HepG2 (cell line): Measurements from ENCODE around the gene PKP1. TPM values are rescaled to one million over a fixed set of nuclear protein-coding genes. Genes with fewer than 3 reads are reported as not detected.

Experiments used
- ATAC-seq: fragments of 200-7000 bp; cut with Tn5 transposase; 3 replicates; pipeline ENCODE4 v1.9.1; 2020; ENCODE audit warnings: mild to moderate bottlenecking, moderate library complexity
- BruUV-seq: library from RNA; stranded (reverse); fragments of 400-500 nt; replicated peaks from 2 replicates; lab custom pipeline; 2021; lab: Mats Ljungman, UMichigan
- CTCF ChIA-PET: fragments of 300-600 bp; formaldehyde crosslinking; extraction: SDS; loops from one replicate; lab custom pipeline; 2021; ENCODE audit warnings: low total read pairs, inconsistent platforms, low intra/inter-chr PET ratio; lab: Yijun Ruan, JAX
- POLR2A ChIA-PET: fragments of 350-600 bp; sonication (Branson Sonifier 250); formaldehyde crosslinking; loops from one replicate; lab custom pipeline; 2020; ENCODE audit warnings: antibody characterized with exemption, inconsistent platforms; lab: Yijun Ruan, JAX
- DNase-seq: peaks from one replicate; pipeline ENCODE4 v3.0.0-alpha.2; 2015; ENCODE audit warnings: low spot score
- FAIRE-seq: peaks from 3 replicates; lab custom pipeline; 2011; peaks lifted over from hg19 to GRCh38; lab: Jason Lieb, UNC
- H2AFZ ChIP-seq: one replicate; pipeline ENCODE4 v1.6.1; 2011; ENCODE audit warnings: low read length, inconsistent platforms
- H3K27ac ChIP-seq: fragments of 300-600 bp; 3 replicates; pipeline ENCODE4 v1.8.0; 2011; ENCODE audit warnings: mixed run types, mild to moderate bottlenecking, mixed read lengths, low read length, inconsistent platforms; ENCODE audit not compliant: insufficient read depth; ENCODE audit errors: extremely low read length
- H3K27me3 ChIP-seq, 2 experiments: fragments of 200-600 bp in 1 of 2; 2 replicates in 1 of 2; 3 replicates in 1 of 2; pipeline versions ENCODE4 v1.6.0 to v1.8.0; 2011; ENCODE audit warnings: low read length in 2 of 2, mild to moderate bottlenecking in 2 of 2, moderate library complexity in 2 of 2, inconsistent platforms in 1 of 2; ENCODE audit not compliant: insufficient read depth in 2 of 2, control insufficient read depth in 1 of 2
- H3K36me3 ChIP-seq, 2 experiments: fragments of 200-600 bp in 1 of 2; replicated peaks in 1 of 2; 2 replicates in 1 of 2; 3 replicates in 1 of 2; pipeline versions ENCODE4 v1.5.1 to v1.8.0; 2011; ENCODE audit warnings: low read length in 2 of 2, inconsistent platforms in 1 of 2; ENCODE audit not compliant: insufficient read depth in 2 of 2, control insufficient read depth in 1 of 2
- H3K4me1 ChIP-seq: 2 replicates; pipeline ENCODE4 v1.5.1; 2012; ENCODE audit warnings: low read length, inconsistent platforms; ENCODE audit not compliant: insufficient read depth
- H3K4me2 ChIP-seq: 2 replicates; pipeline ENCODE4 v1.6.0; 2011; ENCODE audit warnings: low read depth, low read length, inconsistent platforms
- H3K4me3 ChIP-seq, 3 experiments: fragments of 200-600 bp in 1 of 3; sonication (generic), shearing (Covaris generic) in 1 of 3; replicated peaks in 1 of 3; 2 replicates each; pipeline ENCODE4 v1.5.1; 2011 to 2016; ENCODE audit warnings: low read length in 3 of 3, inconsistent platforms in 2 of 3, low read depth in 2 of 3, mild to moderate bottlenecking in 2 of 3, control low read depth in 1 of 3, mixed read lengths in 1 of 3; ENCODE audit not compliant: insufficient read depth in 1 of 3
- H3K79me2 ChIP-seq: one replicate; pipeline ENCODE4 v1.6.1; 2011; ENCODE audit warnings: low read length, inconsistent platforms; ENCODE audit not compliant: insufficient read depth
- H3K9ac ChIP-seq: 2 replicates; pipeline ENCODE4 v1.6.0; 2011; ENCODE audit warnings: mild to moderate bottlenecking, low read depth, low read length, inconsistent platforms; ENCODE audit not compliant: insufficient read depth
- H3K9me3 ChIP-seq: 2 replicates; pipeline ENCODE4 v1.5.1; 2012; ENCODE audit warnings: mild to moderate bottlenecking, low read length
- H4K20me1 ChIP-seq: 2 replicates; pipeline ENCODE4 v1.6.0; 2011; ENCODE audit warnings: inconsistent platforms, mild to moderate bottlenecking, low read length, moderate library complexity; ENCODE audit not compliant: insufficient read depth
- AGO1 ChIP-seq: fragments of 200-400 bp; formaldehyde crosslinking; IDR thresholded peaks from 2 replicates; pipeline ENCODE4 v1.6.1; 2017; ENCODE audit warnings: mild to moderate bottlenecking, low read depth, low read length, moderate library complexity; ENCODE audit not compliant: poor library complexity, severe bottlenecking
- ARID5B ChIP-seq: IDR thresholded peaks from 2 replicates; pipeline ENCODE4 v1.4.0; 2020; ENCODE audit warnings: mild to moderate bottlenecking, missing genetic modification reagents
- ARNTL ChIP-seq: sonication (generic); formaldehyde crosslinking; IDR thresholded peaks from 2 replicates; pipeline ENCODE4 v1.4.0; 2020; ENCODE audit warnings: mild to moderate bottlenecking, missing genetic modification reagents
- DPF2 ChIP-seq: sonication (generic); formaldehyde crosslinking; IDR thresholded peaks from 2 replicates; pipeline ENCODE4 v1.4.0; 2020; ENCODE audit warnings: mild to moderate bottlenecking, low read depth, missing genetic modification reagents, borderline replicate concordance
- HMGXB4 ChIP-seq, 2 experiments: sonication (generic) in 1 of 2; formaldehyde crosslinking in 1 of 2; IDR thresholded peaks; 2 replicates each; pipeline versions ENCODE4 v1.4.0 to v1.6.1; 2018 to 2020; ENCODE audit warnings: missing genetic modification reagents in 2 of 2, borderline replicate concordance in 1 of 2, low read depth in 1 of 2, mild to moderate bottlenecking in 1 of 2, missing biosample characterization in 1 of 2
- HNRNPH1 ChIP-seq: fragments of 200-400 bp; formaldehyde crosslinking; optimal IDR thresholded peaks from 2 replicates; pipeline ENCODE3; 2017; ENCODE audit warnings: mild to moderate bottlenecking, low read depth, low read length
- MAX ChIP-seq: IDR thresholded peaks from 2 replicates; pipeline ENCODE4 v1.6.1; 2012; ENCODE audit warnings: inconsistent platforms
- MZF1 ChIP-seq: sonication (generic); formaldehyde crosslinking; IDR thresholded peaks from 2 replicates; pipeline ENCODE4 v1.8.1; 2023; ENCODE audit warnings: mild to moderate bottlenecking, missing genetic modification reagents, borderline replicate concordance
- SP5 ChIP-seq: IDR thresholded peaks from 2 replicates; pipeline ENCODE4 v1.6.1; 2016; ENCODE audit warnings: low read depth, borderline replicate concordance
- STAG1 ChIP-seq: sonication (generic); formaldehyde crosslinking; IDR thresholded peaks from 2 replicates; pipeline ENCODE4 v1.4.0; 2020; ENCODE audit warnings: missing genetic modification reagents
- TARDBP ChIP-seq: sonication (generic); formaldehyde crosslinking; IDR thresholded peaks from 2 replicates; pipeline ENCODE4 v1.8.0; 2022; ENCODE audit warnings: mild to moderate bottlenecking, missing genetic modification reagents
- ZNF12 ChIP-seq: sonication (generic); formaldehyde crosslinking; IDR thresholded peaks from 2 replicates; pipeline ENCODE4 v1.5.0; 2020; ENCODE audit warnings: missing genetic modification reagents
- ZNF160 ChIP-seq: sonication (generic); formaldehyde crosslinking; IDR thresholded peaks from 2 replicates; pipeline ENCODE4 v1.8.0; 2022; ENCODE audit warnings: mild to moderate bottlenecking, inconsistent platforms, missing genetic modification reagents
- ZNF3 ChIP-seq: IDR thresholded peaks from 2 replicates; pipeline ENCODE4 v1.7.0; 2017; ENCODE audit warnings: inconsistent platforms
- ZNF460 ChIP-seq: sonication (generic); formaldehyde crosslinking; IDR thresholded peaks from 2 replicates; pipeline ENCODE4 v1.5.1; 2020; ENCODE audit warnings: missing genetic modification reagents, mild to moderate bottlenecking, borderline replicate concordance
- ZNF562 ChIP-seq: sonication (generic); formaldehyde crosslinking; IDR thresholded peaks from 2 replicates; pipeline ENCODE4 v1.8.0; 2022; ENCODE audit warnings: missing genetic modification reagents, borderline replicate concordance
- WGBS: methylation state at CpG from one replicate; pipeline ENCODE4 v1.1.6; 2017; ENCODE audit warnings: low lambda C conversion rate; 5-methylcytosine and 5-hydroxymethylcytosine counted together
- in situ Hi-C: cut with HindIII; loops from 2 replicates; pipeline ENCODE4 v1.10.0; 2017; ENCODE audit warnings: low pct_unique_long_range_greater_than_20kb; ENCODE audit not compliant: extremely low pct_ligation_motif_present
- intact Hi-C: fragments of 100-400 bp; cut with micrococcal nuclease; formaldehyde crosslinking; loops from one replicate; pipeline ENCODE4 v1.10.0; 2022; ENCODE audit not compliant: unreplicated experiment
- polyA plus RNA-seq, 8 experiments: library from polyadenylated mRNA; depleted of rRNA in 3 of 8; stranded (reverse) in 7 of 8; unstranded in 1 of 8; fragments of >200 nt; fragmentation: Illumina TruSeq in 4 of 8; extraction: Trizol in 4 of 8; gene quantifications; 2 replicates each; pipeline versions ENCODE4 v1.2.1 to v1.2.3, GENCODE V29; 2011 to 2016; ENCODE audit warnings: low read depth in 4 of 8, missing spikeins in 1 of 8, mixed read lengths in 1 of 8; ENCODE audit not compliant: insufficient read depth in 1 of 8
- total RNA-seq, 5 experiments: library from RNA; depleted of rRNA; stranded (reverse); fragments of >200 nt; fragmentation: Illumina TruSeq; extraction: Trizol; gene quantifications; 2 replicates each; pipeline ENCODE4 v1.2.3, GENCODE V29; 2016; ENCODE audit warnings: low read depth in 1 of 5

The PKP1 gene
- total and polyA plus RNA-seq, 2 of the 13 experiments (the other 11 are each of a cell fraction or from before 2014, with no cell fraction given): not detected

GRCh38 chr1:201283836-201284553 is 689 bp downstream of the PKP1 start (continued):
- no peak for TF ChIP-seq ZNF3 (CRISPR knock-in tag)
- no peak for TF ChIP-seq DPF2 (CRISPR knock-in tag)
- TF ChIP-seq ARNTL (CRISPR knock-in tag): no peak
- no peak for TF ChIP-seq ZNF12 (CRISPR knock-in tag)
- TF ChIP-seq, all 625 proteins: peak for 0

GRCh38 chr1:201284636-201285035 is 1.3 kb downstream of the PKP1 start:
- in situ Hi-C loops (no loop called here), intact Hi-C loops (no loop called here)
- no peak overlapping the region for H3K4me2 ChIP-seq
- H3K36me3 ChIP-seq: no peaks in the 10 kb centered on the region
- no peak overlapping the region for H3K27ac ChIP-seq
- ChIA-PET CTCF (no interaction called here), POLR2A (no interaction called here)
- WGBS: 15% methylated on average over 3 of the region's 6 CpGs
- no TSS peak for BruUV-seq
- TF ChIP-seq ZNF460 (CRISPR knock-in tag): no peak
- TF ChIP-seq ARID5B (CRISPR knock-in tag): no peak
- no peak for TF ChIP-seq HNRNPH1
- TF ChIP-seq AGO1: no peak
- TF ChIP-seq STAG1 (CRISPR knock-in tag): no peak
- TF ChIP-seq ZNF160 (CRISPR knock-in tag): no peak
- TF ChIP-seq ZNF562 (CRISPR knock-in tag): no peak
- TF ChIP-seq SP5 (CRISPR knock-in tag): no peak
- no peak for TF ChIP-seq MZF1 (CRISPR knock-in tag)
- TF ChIP-seq TARDBP (CRISPR knock-in tag): no peak
- no peak for TF ChIP-seq HMGXB4 (CRISPR knock-in tag; IDR thresholded peaks at IDR 0.05; ENCODE audit: borderline replicate concordance in 1 of 2, low read depth in 1 of 2)
- TF ChIP-seq MAX: no peak
- H3K4me1 ChIP-seq: no peaks in the 10 kb centered on the region
- no peak overlapping the region for H3K4me3 ChIP-seq
- DNase-seq (no peak), ATAC-seq (no peak), FAIRE-seq (no peak)
- H3K9me3 ChIP-seq: no peaks in the 10 kb centered on the region
- H3K27me3 ChIP-seq: peaks cover 10 to 74% of the 10 kb centered on the region in 2 experiments; a peak in 4 of 5 replicates
- H2AFZ ChIP-seq: no peak overlapping the region
- no peaks in the 10 kb centered on the region for H4K20me1 ChIP-seq
- no peaks in the 10 kb centered on the region for H3K79me2 ChIP-seq
- no peak overlapping the region for H3K9ac ChIP-seq
